ENCODE measurements around the gene B3GALT2. TPM values are rescaled to one million over a fixed set of nuclear protein-coding genes. Genes with fewer than 3 reads are reported as not detected.

B3GALT2 gene
- total RNA-seq, 1 experiment from 2014 or later = not detected

GRCh38 chr1:193157360-193157759 is 29.1 kb downstream of the B3GALT2 start:
- Histone ChIP-seq H3K18ac (ENCODE audit: insufficient read length, low read depth, low read length) (no peak overlapping the region), H2AK5ac (ENCODE audit: insufficient read length, low read length) (no peak overlapping the region), H3K79me2 (ENCODE audit: insufficient read depth, low read length) (no peaks in the 10 kb centered on the region; the same call in 1 of the 2 replicates), H3K56ac (ENCODE audit: insufficient read length, low read depth, low read length) (no peak overlapping the region), H4K8ac (replicated peaks; ENCODE audit: insufficient read length, low read depth, low read length) (no peak overlapping the region), H2BK5ac (ENCODE audit: insufficient read length, low read length) (no peak overlapping the region), H2BK12ac (ENCODE audit: insufficient read length, low read depth, low read length) (no peak overlapping the region), H4K91ac (ENCODE audit: insufficient read length, low read depth, low read length) (no peak overlapping the region), H2AFZ (ENCODE audit: low read length) (no peak overlapping the region), H3K27ac (ENCODE audit: insufficient read length, low read depth, low read length) (no peak overlapping the region), H2BK15ac (ENCODE audit: low read depth, low read length) (no peak overlapping the region), H2BK120ac (ENCODE audit: low read depth, low read length, poor library complexity, severe bottlenecking) (no peak overlapping the region), H3K4me1 (ENCODE audit: insufficient read depth, low read length) (no peaks in the 10 kb centered on the region), H3K79me1 (ENCODE audit: insufficient read depth, low read depth, low read length, poor library complexity, severe bottlenecking) (no peaks in the 10 kb centered on the region), H3K23ac (ENCODE audit: insufficient read length, low read depth, low read length) (no peak overlapping the region), H2BK20ac (ENCODE audit: low read depth, low read length, poor library complexity, severe bottlenecking) (no peak overlapping the region), H4K5ac (ENCODE audit: insufficient read length, low read depth, low read length) (no peak overlapping the region), H3K4me2 (ENCODE audit: insufficient read depth, insufficient read length, low read length) (no peak overlapping the region), H3K27me3 (ENCODE audit: insufficient read depth, low read length) (no peaks in the 10 kb centered on the region), H3K4ac (ENCODE audit: low read depth, low read length) (no peak overlapping the region), H3K9me3 (ENCODE audit: control insufficient read depth, low read depth, low read length) (no peaks in the 10 kb centered on the region), H3K14ac (ENCODE audit: insufficient read depth, low read length) (no peak overlapping the region), H3T11ph (ENCODE audit: low read length) (no peak overlapping the region), H3K9ac (ENCODE audit: extremely low read depth, insufficient read length, low read length) (no peak overlapping the region), H4K20me1 (ENCODE audit: control insufficient read depth, insufficient read depth, insufficient read length) (no peaks in the 10 kb centered on the region), H3K23me2 (ENCODE audit: insufficient read length, low read depth, low read length, poor library complexity, severe bottlenecking) (no peaks in the 10 kb centered on the region)
- no peak overlapping the region for H3K27ac Mint-ChIP-seq
- H3K9me3 Mint-ChIP-seq = no peaks in the 10 kb centered on the region
- no peaks in the 10 kb centered on the region for H3K4me1 Mint-ChIP-seq
- no CpG with 5 or more reads among the region's 2 CpGs for WGBS (ENCODE audit: extremely low coverage, insufficient read length, low lambda C conversion rate)
- no peaks in the 10 kb centered on the region for H3K27me3 Mint-ChIP-seq (ENCODE audit: low read depth)
- no peak overlapping the region for H3K4me3 Mint-ChIP-seq
- DNase-seq = no peak
- TF ChIP-seq CTCF (conservative IDR thresholded peaks at IDR 0.05) = no peak
- H3K36me3 Mint-ChIP-seq (ENCODE audit: insufficient read depth in 1 of 3, low read depth in 3 of 3) = peaks cover 2 to 17% (median 14%) of the 10 kb centered on the region in 3 experiments; a peak in 5 of 7 replicates
